WTC11 (cell line): ENCODE measurements around the gene ABHD18.
"Not testable (repeated sequence)": the region's sequence is repeated elsewhere in the genome, so short reads cannot be mapped to it uniquely, and the experiment has no call there.

Experiments used
- CREB1 ChIP-seq: sonication (generic); formaldehyde crosslinking; IDR thresholded peaks from 2 replicates; pipeline ENCODE4 v1.8.0; 2023; ENCODE audit warnings: mild to moderate bottlenecking, missing genetic modification reagents
- HMGXB4 ChIP-seq: sonication (generic); formaldehyde crosslinking; IDR thresholded peaks from 2 replicates; pipeline ENCODE4 v1.8.1; 2023; ENCODE audit warnings: mild to moderate bottlenecking, moderate library complexity, missing genetic modification reagents
- SP1 ChIP-seq: sonication (generic); formaldehyde crosslinking; conservative IDR thresholded peaks from 2 replicates; pipeline ENCODE4 v1.8.1; 2022; ENCODE audit warnings: missing genetic modification reagents
- TF ChIP-seq, protein P1 (sequence below): fragments of 200-600 bp; IDR thresholded peaks from 2 replicates; pipeline ENCODE4 v1.8.0; 2022; ENCODE audit warnings: antibody characterized with exemption
- TF ChIP-seq, protein P2 (sequence below): sonication (generic); formaldehyde crosslinking; IDR thresholded peaks from 2 replicates; pipeline ENCODE4 v1.8.0; 2022; ENCODE audit warnings: mild to moderate bottlenecking, missing genetic modification reagents
- TF ChIP-seq, protein P3 (sequence below): sonication (generic); formaldehyde crosslinking; IDR thresholded peaks from 2 replicates; pipeline ENCODE4 v1.8.1; 2022; ENCODE audit warnings: mild to moderate bottlenecking, missing genetic modification reagents, moderate library complexity, borderline replicate concordance

GRCh38 chr4:127963633-127964398 lies 1.4 kb upstream of the ABHD18 start:
- TF ChIP-seq, protein P1, sequence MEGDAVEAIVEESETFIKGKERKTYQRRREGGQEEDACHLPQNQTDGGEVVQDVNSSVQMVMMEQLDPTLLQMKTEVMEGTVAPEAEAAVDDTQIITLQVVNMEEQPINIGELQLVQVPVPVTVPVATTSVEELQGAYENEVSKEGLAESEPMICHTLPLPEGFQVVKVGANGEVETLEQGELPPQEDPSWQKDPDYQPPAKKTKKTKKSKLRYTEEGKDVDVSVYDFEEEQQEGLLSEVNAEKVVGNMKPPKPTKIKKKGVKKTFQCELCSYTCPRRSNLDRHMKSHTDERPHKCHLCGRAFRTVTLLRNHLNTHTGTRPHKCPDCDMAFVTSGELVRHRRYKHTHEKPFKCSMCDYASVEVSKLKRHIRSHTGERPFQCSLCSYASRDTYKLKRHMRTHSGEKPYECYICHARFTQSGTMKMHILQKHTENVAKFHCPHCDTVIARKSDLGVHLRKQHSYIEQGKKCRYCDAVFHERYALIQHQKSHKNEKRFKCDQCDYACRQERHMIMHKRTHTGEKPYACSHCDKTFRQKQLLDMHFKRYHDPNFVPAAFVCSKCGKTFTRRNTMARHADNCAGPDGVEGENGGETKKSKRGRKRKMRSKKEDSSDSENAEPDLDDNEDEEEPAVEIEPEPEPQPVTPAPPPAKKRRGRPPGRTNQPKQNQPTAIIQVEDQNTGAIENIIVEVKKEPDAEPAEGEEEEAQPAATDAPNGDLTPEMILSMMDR = not testable (repeated sequence)
- TF ChIP-seq, protein P2, sequence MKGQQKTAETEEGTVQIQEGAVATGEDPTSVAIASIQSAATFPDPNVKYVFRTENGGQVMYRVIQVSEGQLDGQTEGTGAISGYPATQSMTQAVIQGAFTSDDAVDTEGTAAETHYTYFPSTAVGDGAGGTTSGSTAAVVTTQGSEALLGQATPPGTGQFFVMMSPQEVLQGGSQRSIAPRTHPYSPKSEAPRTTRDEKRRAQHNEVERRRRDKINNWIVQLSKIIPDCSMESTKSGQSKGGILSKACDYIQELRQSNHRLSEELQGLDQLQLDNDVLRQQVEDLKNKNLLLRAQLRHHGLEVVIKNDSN (CRISPR knock-in tag) = not testable (repeated sequence)
- TF ChIP-seq, protein P3, sequence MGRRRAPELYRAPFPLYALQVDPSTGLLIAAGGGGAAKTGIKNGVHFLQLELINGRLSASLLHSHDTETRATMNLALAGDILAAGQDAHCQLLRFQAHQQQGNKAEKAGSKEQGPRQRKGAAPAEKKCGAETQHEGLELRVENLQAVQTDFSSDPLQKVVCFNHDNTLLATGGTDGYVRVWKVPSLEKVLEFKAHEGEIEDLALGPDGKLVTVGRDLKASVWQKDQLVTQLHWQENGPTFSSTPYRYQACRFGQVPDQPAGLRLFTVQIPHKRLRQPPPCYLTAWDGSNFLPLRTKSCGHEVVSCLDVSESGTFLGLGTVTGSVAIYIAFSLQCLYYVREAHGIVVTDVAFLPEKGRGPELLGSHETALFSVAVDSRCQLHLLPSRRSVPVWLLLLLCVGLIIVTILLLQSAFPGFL = not testable (repeated sequence)
- not testable (repeated sequence) for TF ChIP-seq HMGXB4, CREB1, SP1 (CRISPR knock-in tag)
